Measurements from ENCODE around the gene KRTAP5-3. TPM values are rescaled to one million over a fixed set of nuclear protein-coding genes. Genes with fewer than 3 reads are reported as not detected.
"Not testable (repeated sequence)": the region's sequence is repeated elsewhere in the genome, so short reads cannot be mapped to it uniquely, and the experiment has no call there.

Gene KRTAP5-3
- total RNA-seq, 1 experiment from 2014 or later, result not detected

GRCh38 chr11:1589191-1589963 lies 18.9 kb downstream of the KRTAP5-3 start:
- H3K79me2 ChIP-seq (ENCODE audit: low read length); H3K9ac ChIP-seq (ENCODE audit: low read length); H3K4me3 ChIP-seq (ENCODE audit: low read length); H3K27ac ChIP-seq (ENCODE audit: low read length); H4K20me1 ChIP-seq (ENCODE audit: insufficient read depth, low read depth, low read length); H3K4me2 ChIP-seq (ENCODE audit: low read depth, low read length, poor library complexity, severe bottlenecking); H3K36me3 ChIP-seq (ENCODE audit: insufficient read depth, low read length); H3K27me3 ChIP-seq (ENCODE audit: low read length); H3K9me3 ChIP-seq (ENCODE audit: low read length); H3K4me1 ChIP-seq (ENCODE audit: low read length); H3K9me2 ChIP-seq (replicated peaks; ENCODE audit: insufficient read depth, low read length); DNase-seq; H2AFZ ChIP-seq (ENCODE audit: low read length): not testable (repeated sequence)

GRCh38 chr11:1586699-1587098 lies 21.6 kb downstream of the KRTAP5-3 start:
- Histone ChIP-seq H4K20me1 (ENCODE audit: insufficient read depth, low read depth, low read length) (no peaks in the 10 kb centered on the region), H3K4me1 (ENCODE audit: low read length) (peaks cover 5% of the 10 kb centered on the region; the same call in 1 of the 2 replicates), H3K36me3 (ENCODE audit: insufficient read depth, low read length) (no peaks in the 10 kb centered on the region), H3K9ac (ENCODE audit: low read length) (no peak overlapping the region), H3K4me3 (ENCODE audit: low read length) (no peak overlapping the region), H3K9me3 (ENCODE audit: low read length) (no peaks in the 10 kb centered on the region), H3K27me3 (ENCODE audit: low read length) (no peaks in the 10 kb centered on the region), H3K79me2 (ENCODE audit: low read length) (no peaks in the 10 kb centered on the region), H3K4me2 (ENCODE audit: low read depth, low read length, poor library complexity, severe bottlenecking) (no peak overlapping the region), H3K9me2 (replicated peaks; ENCODE audit: insufficient read depth, low read length) (no peaks in the 10 kb centered on the region), H3K27ac (ENCODE audit: low read length) (no peak overlapping the region), H2AFZ (ENCODE audit: low read length) (no peak overlapping the region)
- DNase-seq, result no peak

- not testable (repeated sequence) for H4K20me1 ChIP-seq (ENCODE audit: insufficient read depth, low read depth, low read length); H3K36me3 ChIP-seq (ENCODE audit: insufficient read depth, low read length); DNase-seq; H3K27me3 ChIP-seq (ENCODE audit: low read length); H3K4me1 ChIP-seq (ENCODE audit: low read length); H3K9me3 ChIP-seq (ENCODE audit: low read length); H3K4me2 ChIP-seq (ENCODE audit: low read depth, low read length, poor library complexity, severe bottlenecking); H2AFZ ChIP-seq (ENCODE audit: low read length); H3K9me2 ChIP-seq (replicated peaks; ENCODE audit: insufficient read depth, low read length); H3K4me3 ChIP-seq (ENCODE audit: low read length); H3K27ac ChIP-seq (ENCODE audit: low read length); H3K9ac ChIP-seq (ENCODE audit: low read length); H3K79me2 ChIP-seq (ENCODE audit: low read length)
Observed at GRCh38 chr11:1584661-1585370, 23.4 kb downstream of the KRTAP5-3 start, which contains the start of gene KRTAP5-1. Gene KRTAP5-1 (minus strand): TSS chr11:1585283. CDS start chr11:1585249, 34 bp downstream.

- H3K4me1 ChIP-seq (ENCODE audit: low read length); DNase-seq; H3K9me3 ChIP-seq (ENCODE audit: low read length); H3K79me2 ChIP-seq (ENCODE audit: low read length); H3K4me2 ChIP-seq (ENCODE audit: low read depth, low read length, poor library complexity, severe bottlenecking); H3K27me3 ChIP-seq (ENCODE audit: low read length); H3K36me3 ChIP-seq (ENCODE audit: insufficient read depth, low read length); H3K4me3 ChIP-seq (ENCODE audit: low read length); H3K9ac ChIP-seq (ENCODE audit: low read length); H2AFZ ChIP-seq (ENCODE audit: low read length); H3K27ac ChIP-seq (ENCODE audit: low read length); H3K9me2 ChIP-seq (replicated peaks; ENCODE audit: insufficient read depth, low read length); H4K20me1 ChIP-seq (ENCODE audit: insufficient read depth, low read depth, low read length): not testable (repeated sequence)
Observed at GRCh38 chr11:1582909-1583308, 25.4 kb downstream of the KRTAP5-3 start.

- no peaks in the 10 kb centered on the region for H4K20me1 ChIP-seq (ENCODE audit: insufficient read depth, low read depth, low read length)
- H3K79me2 ChIP-seq (ENCODE audit: low read length), result no peaks in the 10 kb centered on the region
- no peak overlapping the region for H3K4me2 ChIP-seq (ENCODE audit: low read depth, low read length, poor library complexity, severe bottlenecking)
- no peak for DNase-seq
- H3K27ac ChIP-seq (ENCODE audit: low read length), result no peak overlapping the region
- H3K9me3 ChIP-seq (ENCODE audit: low read length), result no peaks in the 10 kb centered on the region
- H3K4me3 ChIP-seq (ENCODE audit: low read length), result no peak overlapping the region
- no peaks in the 10 kb centered on the region for H3K36me3 ChIP-seq (ENCODE audit: insufficient read depth, low read length)
- no peak overlapping the region for H3K9ac ChIP-seq (ENCODE audit: low read length)
- no peaks in the 10 kb centered on the region for H3K9me2 ChIP-seq (replicated peaks; ENCODE audit: insufficient read depth, low read length)
- no peaks in the 10 kb centered on the region for H3K27me3 ChIP-seq (ENCODE audit: low read length)
- no peak overlapping the region for H2AFZ ChIP-seq (ENCODE audit: low read length)
- H3K4me1 ChIP-seq (ENCODE audit: low read length), result peaks cover 5% of the 10 kb centered on the region; the same call in 1 of the 2 replicates
Observed at GRCh38 chr11:1581976-1582375, 26.3 kb downstream of the KRTAP5-3 start.

GRCh38 chr11:1576825-1577224 lies 31.4 kb downstream of the KRTAP5-3 start:
- Histone ChIP-seq H3K9ac (ENCODE audit: low read length) (no peak overlapping the region), H3K27me3 (ENCODE audit: low read length) (no peaks in the 10 kb centered on the region), H3K36me3 (ENCODE audit: insufficient read depth, low read length) (no peaks in the 10 kb centered on the region), H3K27ac (ENCODE audit: low read length) (no peak overlapping the region), H3K4me1 (ENCODE audit: low read length) (peaks cover 24% of the 10 kb centered on the region), H3K4me2 (ENCODE audit: low read depth, low read length, poor library complexity, severe bottlenecking) (no peak overlapping the region), H3K4me3 (ENCODE audit: low read length) (no peak overlapping the region), H3K9me3 (ENCODE audit: low read length) (no peaks in the 10 kb centered on the region), H3K79me2 (ENCODE audit: low read length) (no peaks in the 10 kb centered on the region), H3K9me2 (replicated peaks; ENCODE audit: insufficient read depth, low read length) (no peaks in the 10 kb centered on the region), H2AFZ (ENCODE audit: low read length) (no peak overlapping the region), H4K20me1 (ENCODE audit: insufficient read depth, low read depth, low read length) (peaks cover 13% of the 10 kb centered on the region)
- DNase-seq, result no peak

GRCh38 chr11:1575756-1576155 lies 32.5 kb downstream of the KRTAP5-3 start:
- Histone ChIP-seq H3K4me1 (ENCODE audit: low read length) (peaks cover 24% of the 10 kb centered on the region), H4K20me1 (ENCODE audit: insufficient read depth, low read depth, low read length) (peaks cover 13% of the 10 kb centered on the region)
- DNase-seq; H3K36me3 ChIP-seq (ENCODE audit: insufficient read depth, low read length); H3K9me3 ChIP-seq (ENCODE audit: low read length); H3K4me3 ChIP-seq (ENCODE audit: low read length); H3K9ac ChIP-seq (ENCODE audit: low read length); H3K9me2 ChIP-seq (replicated peaks; ENCODE audit: insufficient read depth, low read length); H3K79me2 ChIP-seq (ENCODE audit: low read length); H3K27me3 ChIP-seq (ENCODE audit: low read length); H2AFZ ChIP-seq (ENCODE audit: low read length); H3K27ac ChIP-seq (ENCODE audit: low read length); H3K4me2 ChIP-seq (ENCODE audit: low read depth, low read length, poor library complexity, severe bottlenecking): not testable (repeated sequence)

GRCh38 chr11:1574933-1575242 lies 33.4 kb downstream of the KRTAP5-3 start:
- Histone ChIP-seq H4K20me1 (ENCODE audit: insufficient read depth, low read depth, low read length) (peaks cover 17% of the 10 kb centered on the region), H3K9me3 (ENCODE audit: low read length) (no peaks in the 10 kb centered on the region), H3K4me2 (ENCODE audit: low read depth, low read length, poor library complexity, severe bottlenecking) (no peak overlapping the region), H3K9ac (ENCODE audit: low read length) (no peak overlapping the region), H3K79me2 (ENCODE audit: low read length) (no peaks in the 10 kb centered on the region), H3K9me2 (replicated peaks; ENCODE audit: insufficient read depth, low read length) (no peaks in the 10 kb centered on the region), H3K4me1 (ENCODE audit: low read length) (peaks cover 24% of the 10 kb centered on the region), H3K27ac (ENCODE audit: low read length) (no peak overlapping the region), H3K36me3 (ENCODE audit: insufficient read depth, low read length) (no peaks in the 10 kb centered on the region), H2AFZ (ENCODE audit: low read length) (no peak overlapping the region), H3K4me3 (ENCODE audit: low read length) (no peak overlapping the region), H3K27me3 (ENCODE audit: low read length) (no peaks in the 10 kb centered on the region)
- no peak for DNase-seq
